NB4 (cell line): ENCODE results near the gene IFFO2.

Experiments used
- POLR2A ChIP-seq: IDR thresholded peaks from 2 replicates; pipeline ENCODE4 v1.6.1; 2011; ENCODE audit warnings: mild to moderate bottlenecking; ENCODE audit not compliant: insufficient read length; ENCODE audit errors: extremely low read depth
- TF ChIP-seq, protein P1 (sequence below): IDR thresholded peaks from one replicate; pipeline ENCODE4 v1.5.1; 2012; ENCODE audit warnings: low read depth, low read length
- TF ChIP-seq, protein P2 (sequence below): IDR thresholded peaks from 2 replicates; pipeline ENCODE4 v1.6.1; 2011; ENCODE audit warnings: low read depth, low read length

DNA sequence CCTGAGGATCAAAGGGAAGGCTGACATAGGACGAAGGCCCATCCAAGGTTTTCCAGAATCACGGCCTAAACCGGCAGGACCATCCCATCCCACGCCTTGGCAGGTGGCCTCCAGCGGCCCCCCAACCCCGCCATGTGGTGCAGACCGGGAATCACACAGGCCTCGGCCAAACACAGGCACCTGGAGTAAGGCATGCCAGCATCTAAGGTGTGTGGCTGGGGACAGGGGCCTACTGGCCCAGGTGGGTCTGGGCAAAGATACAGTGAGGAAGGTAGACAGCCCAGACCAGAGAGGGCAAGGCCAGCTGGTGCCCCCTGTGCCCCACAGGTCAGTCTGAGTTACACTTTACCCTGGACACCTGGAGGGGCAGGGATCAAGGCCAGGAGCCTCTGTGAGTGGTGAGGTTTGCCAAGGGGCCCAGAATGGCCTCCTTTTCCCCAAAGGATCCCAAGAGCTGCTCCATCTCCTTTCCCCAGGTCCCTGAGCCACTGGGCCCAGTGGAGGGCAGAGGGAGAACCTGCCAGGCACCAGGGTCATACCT, 84.3 kb downstream of the IFFO2 start:
- TF ChIP-seq, protein P1, sequence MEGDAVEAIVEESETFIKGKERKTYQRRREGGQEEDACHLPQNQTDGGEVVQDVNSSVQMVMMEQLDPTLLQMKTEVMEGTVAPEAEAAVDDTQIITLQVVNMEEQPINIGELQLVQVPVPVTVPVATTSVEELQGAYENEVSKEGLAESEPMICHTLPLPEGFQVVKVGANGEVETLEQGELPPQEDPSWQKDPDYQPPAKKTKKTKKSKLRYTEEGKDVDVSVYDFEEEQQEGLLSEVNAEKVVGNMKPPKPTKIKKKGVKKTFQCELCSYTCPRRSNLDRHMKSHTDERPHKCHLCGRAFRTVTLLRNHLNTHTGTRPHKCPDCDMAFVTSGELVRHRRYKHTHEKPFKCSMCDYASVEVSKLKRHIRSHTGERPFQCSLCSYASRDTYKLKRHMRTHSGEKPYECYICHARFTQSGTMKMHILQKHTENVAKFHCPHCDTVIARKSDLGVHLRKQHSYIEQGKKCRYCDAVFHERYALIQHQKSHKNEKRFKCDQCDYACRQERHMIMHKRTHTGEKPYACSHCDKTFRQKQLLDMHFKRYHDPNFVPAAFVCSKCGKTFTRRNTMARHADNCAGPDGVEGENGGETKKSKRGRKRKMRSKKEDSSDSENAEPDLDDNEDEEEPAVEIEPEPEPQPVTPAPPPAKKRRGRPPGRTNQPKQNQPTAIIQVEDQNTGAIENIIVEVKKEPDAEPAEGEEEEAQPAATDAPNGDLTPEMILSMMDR, result no peak
- TF ChIP-seq POLR2A, result no peak
- TF ChIP-seq, protein P2, sequence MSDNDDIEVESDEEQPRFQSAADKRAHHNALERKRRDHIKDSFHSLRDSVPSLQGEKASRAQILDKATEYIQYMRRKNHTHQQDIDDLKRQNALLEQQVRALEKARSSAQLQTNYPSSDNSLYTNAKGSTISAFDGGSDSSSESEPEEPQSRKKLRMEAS, result no peak
